NB4 (cell line): Measurements from ENCODE around the gene PDXK.

Experiments used
- MYC ChIP-seq: IDR thresholded peaks from 2 replicates; pipeline ENCODE4 v1.6.1; 2011; ENCODE audit warnings: low read depth, low read length
- POLR2A ChIP-seq: IDR thresholded peaks from 2 replicates; pipeline ENCODE4 v1.6.1; 2011; ENCODE audit warnings: mild to moderate bottlenecking; ENCODE audit not compliant: insufficient read length; ENCODE audit errors: extremely low read depth
- TF ChIP-seq, protein P1 (sequence below): IDR thresholded peaks from one replicate; pipeline ENCODE4 v1.5.1; 2012; ENCODE audit warnings: low read depth, low read length
- TF ChIP-seq, protein P2 (sequence below): IDR thresholded peaks from 2 replicates; pipeline ENCODE4 v1.6.1; 2011; ENCODE audit warnings: low read depth, low read length

DNA sequence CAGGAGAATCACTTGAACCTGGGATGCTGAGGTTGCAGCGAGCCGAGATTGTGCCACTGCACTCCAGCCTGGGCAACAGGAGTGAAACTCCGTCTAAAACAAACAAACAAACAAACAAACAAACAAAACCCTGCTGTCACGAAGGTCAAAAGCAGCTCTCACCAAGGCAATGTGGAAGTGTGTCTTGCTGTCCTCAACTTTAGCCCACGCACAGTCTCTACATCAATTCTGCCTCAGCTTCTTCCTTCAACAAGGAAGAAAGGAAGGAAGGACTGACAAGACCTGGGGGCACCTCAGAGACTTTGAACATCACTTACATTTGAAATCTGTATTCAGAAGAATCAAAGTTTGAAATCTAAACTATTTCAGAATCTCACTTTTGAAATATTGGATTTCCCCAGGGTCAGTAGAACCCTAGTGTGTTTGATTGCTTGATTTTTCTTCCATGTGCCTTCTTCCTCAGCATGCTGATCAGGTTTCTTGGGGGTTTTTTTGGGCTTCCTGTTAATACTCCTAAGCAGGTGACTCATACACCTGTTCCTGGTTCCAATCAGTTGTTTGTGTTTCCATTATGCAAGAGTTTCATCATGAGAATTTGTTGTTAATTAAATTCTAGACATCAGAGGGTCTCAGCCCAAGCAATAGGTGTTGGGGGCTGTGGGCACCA lies 63.6 kb downstream of the PDXK start:
- TF ChIP-seq, protein P1, sequence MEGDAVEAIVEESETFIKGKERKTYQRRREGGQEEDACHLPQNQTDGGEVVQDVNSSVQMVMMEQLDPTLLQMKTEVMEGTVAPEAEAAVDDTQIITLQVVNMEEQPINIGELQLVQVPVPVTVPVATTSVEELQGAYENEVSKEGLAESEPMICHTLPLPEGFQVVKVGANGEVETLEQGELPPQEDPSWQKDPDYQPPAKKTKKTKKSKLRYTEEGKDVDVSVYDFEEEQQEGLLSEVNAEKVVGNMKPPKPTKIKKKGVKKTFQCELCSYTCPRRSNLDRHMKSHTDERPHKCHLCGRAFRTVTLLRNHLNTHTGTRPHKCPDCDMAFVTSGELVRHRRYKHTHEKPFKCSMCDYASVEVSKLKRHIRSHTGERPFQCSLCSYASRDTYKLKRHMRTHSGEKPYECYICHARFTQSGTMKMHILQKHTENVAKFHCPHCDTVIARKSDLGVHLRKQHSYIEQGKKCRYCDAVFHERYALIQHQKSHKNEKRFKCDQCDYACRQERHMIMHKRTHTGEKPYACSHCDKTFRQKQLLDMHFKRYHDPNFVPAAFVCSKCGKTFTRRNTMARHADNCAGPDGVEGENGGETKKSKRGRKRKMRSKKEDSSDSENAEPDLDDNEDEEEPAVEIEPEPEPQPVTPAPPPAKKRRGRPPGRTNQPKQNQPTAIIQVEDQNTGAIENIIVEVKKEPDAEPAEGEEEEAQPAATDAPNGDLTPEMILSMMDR: no peak
- TF ChIP-seq POLR2A: no peak
- TF ChIP-seq, protein P2, sequence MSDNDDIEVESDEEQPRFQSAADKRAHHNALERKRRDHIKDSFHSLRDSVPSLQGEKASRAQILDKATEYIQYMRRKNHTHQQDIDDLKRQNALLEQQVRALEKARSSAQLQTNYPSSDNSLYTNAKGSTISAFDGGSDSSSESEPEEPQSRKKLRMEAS: no peak
- TF ChIP-seq MYC: no peak
